OCI-LY7 (cell line): ENCODE measurements around the gene FGF2. TPM values are rescaled to one million over a fixed set of nuclear protein-coding genes. Genes with fewer than 3 reads are reported as not detected.
A peak's percentile ranks its signal among the peaks of the same experiment; 100 is the strongest.

ENCODE experiments used
- Bru-seq: library from RNA; stranded (reverse); fragments of 400-500 nt; gene quantifications from one replicate; lab custom pipeline; 2021; lab: Mats Ljungman, UMichigan
- BruChase-seq, 2 experiments: library from RNA; stranded (reverse); fragments of 400-500 nt; gene quantifications; one replicate each; lab custom pipeline; 2021; lab: Mats Ljungman, UMichigan
- BruUV-seq: library from RNA; stranded (reverse); fragments of 400-500 nt; replicated peaks from 2 replicates; lab custom pipeline; 2021; lab: Mats Ljungman, UMichigan
- CTCF ChIA-PET: fragments of 300-600 bp; sonication (Branson Sonifier 250); formaldehyde crosslinking; loops from one replicate; lab custom pipeline; 2022; ENCODE audit warnings: antibody characterized with exemption; ENCODE audit not compliant: unreplicated experiment; lab: Charles Lee
- POLR2A ChIA-PET: fragments of 300-600 bp; sonication (Branson Sonifier 250); formaldehyde crosslinking; loops from one replicate; lab custom pipeline; 2022; ENCODE audit warnings: antibody characterized with exemption; lab: Charles Lee
- DNase-seq: peaks from one replicate; pipeline ENCODE4 v3.0.0-alpha.2; 2015; ENCODE audit warnings: low spot score
- H2AFZ ChIP-seq: fragments of 200-600 bp; sonication (generic), shearing (Covaris generic); 2 replicates; pipeline ENCODE4 v1.6.1; 2014; ENCODE audit warnings: mild to moderate bottlenecking, antibody characterized with exemption, low read length, moderate library complexity
- H3K27ac ChIP-seq: fragments of 200-600 bp; sonication (generic); 2 replicates; pipeline ENCODE4 v1.5.1; 2014; ENCODE audit warnings: mixed run types, low read depth, mild to moderate bottlenecking, moderate library complexity, low read length, inconsistent platforms; ENCODE audit not compliant: poor library complexity, severe bottlenecking
- H3K36me3 ChIP-seq: fragments of 200-600 bp; sonication (generic); 2 replicates; pipeline ENCODE4 v1.6.1; 2014; ENCODE audit warnings: mild to moderate bottlenecking, antibody characterized with exemption, low read length, moderate library complexity, mixed read lengths; ENCODE audit not compliant: insufficient read depth
- H3K4me1 ChIP-seq: fragments of 200-600 bp; sonication (generic); 2 replicates; pipeline ENCODE4 v1.5.1; 2014; ENCODE audit warnings: mild to moderate bottlenecking, low read length; ENCODE audit not compliant: insufficient read depth, poor library complexity, severe bottlenecking
- H3K4me2 ChIP-seq: fragments of 200-600 bp; sonication (generic); 2 replicates; pipeline ENCODE4 v1.6.1; 2014; ENCODE audit warnings: mild to moderate bottlenecking, low read length
- H3K4me3 ChIP-seq: fragments of 200-600 bp; sonication (generic); 2 replicates; pipeline ENCODE4 v1.5.1; 2014; ENCODE audit warnings: mild to moderate bottlenecking, low read depth, low read length; ENCODE audit not compliant: poor library complexity, severe bottlenecking
- H3K79me2 ChIP-seq: fragments of 200-600 bp; sonication (generic); 2 replicates; pipeline ENCODE4 v1.6.1; 2016; ENCODE audit warnings: low read depth, mild to moderate bottlenecking, low read length, moderate library complexity, mixed read lengths; ENCODE audit not compliant: insufficient read depth
- H3K9me2 ChIP-seq: fragments of 200-600 bp; sonication (generic); 2 replicates; pipeline ENCODE4 v1.6.1; 2016; ENCODE audit warnings: mild to moderate bottlenecking, low read length, mixed read lengths; ENCODE audit not compliant: insufficient read depth
- H3K9me3 ChIP-seq: fragments of 200-600 bp; sonication (generic); 2 replicates; pipeline ENCODE4 v1.6.1; 2014; ENCODE audit warnings: mild to moderate bottlenecking, mixed run types, low read length, mixed read lengths
- H4K20me1 ChIP-seq: fragments of 200-600 bp; sonication (generic); 2 replicates; pipeline ENCODE4 v1.6.1; 2014; ENCODE audit warnings: mild to moderate bottlenecking, antibody characterized with exemption, low read length, moderate library complexity, mixed read lengths; ENCODE audit not compliant: insufficient read depth
- EZH2phosphoT487 ChIP-seq: fragments of 200-600 bp; sonication (generic); IDR thresholded peaks from 2 replicates; pipeline ENCODE4 v1.6.1; 2018; ENCODE audit warnings: low read depth, borderline replicate concordance, mild to moderate bottlenecking, mixed run types, antibody characterized with exemption, low read length, moderate library complexity, mixed read lengths
- intact Hi-C: fragments of 100-400 bp; cut with micrococcal nuclease; formaldehyde crosslinking; loops from one replicate; pipeline ENCODE4 v1.10.0; 2022; ENCODE audit not compliant: unreplicated experiment
- long read RNA-seq: library from polyadenylated mRNA; stranded (forward); transcript quantifications from one replicate; pipeline ENCODE4 v2.0.0, GENCODE V29; 2022
- total RNA-seq, 2 experiments: library from RNA; depleted of rRNA in 1 of 2; stranded (reverse); fragments of >200 nt in 1 of 2; shearing (Covaris generic) in 1 of 2; gene quantifications; 2 replicates each; pipeline ENCODE4 v1.2.3, GENCODE V29; 2014 to 2022
- TF ChIP-seq, protein P1 (sequence below): fragments of 200-600 bp; sonication (generic); conservative IDR thresholded peaks from 2 replicates; pipeline ENCODE4 v1.5.1; 2014; ENCODE audit warnings: mild to moderate bottlenecking, antibody characterized with exemption, low read length, moderate library complexity, mixed read lengths

Gene FGF2
- total RNA-seq (2014; rRNA removed; shearing (Covaris generic)) (not detected in 2 replicates), total RNA-seq (2022) (0.53 and 0.85 TPM in 2 replicates), Bru-seq, nascent RNA (percentile 42 among the genes with signal in this experiment), BruChase-seq, experiment 1, labeled RNA remaining after a 6-hour chase (percentile 25 among the genes with signal in this experiment), BruChase-seq, experiment 2, labeled RNA remaining after a 2-hour chase (percentile 42 among the genes with signal in this experiment)
- long read RNA-seq, full-length matches to known transcripts, result 2 of 6 reads
- long read RNA-seq, partial matches to known transcripts, result 0 of 6 reads
- long read RNA-seq, other reads (novel, unspliced or antisense), result 4 of 6 reads

DNA sequence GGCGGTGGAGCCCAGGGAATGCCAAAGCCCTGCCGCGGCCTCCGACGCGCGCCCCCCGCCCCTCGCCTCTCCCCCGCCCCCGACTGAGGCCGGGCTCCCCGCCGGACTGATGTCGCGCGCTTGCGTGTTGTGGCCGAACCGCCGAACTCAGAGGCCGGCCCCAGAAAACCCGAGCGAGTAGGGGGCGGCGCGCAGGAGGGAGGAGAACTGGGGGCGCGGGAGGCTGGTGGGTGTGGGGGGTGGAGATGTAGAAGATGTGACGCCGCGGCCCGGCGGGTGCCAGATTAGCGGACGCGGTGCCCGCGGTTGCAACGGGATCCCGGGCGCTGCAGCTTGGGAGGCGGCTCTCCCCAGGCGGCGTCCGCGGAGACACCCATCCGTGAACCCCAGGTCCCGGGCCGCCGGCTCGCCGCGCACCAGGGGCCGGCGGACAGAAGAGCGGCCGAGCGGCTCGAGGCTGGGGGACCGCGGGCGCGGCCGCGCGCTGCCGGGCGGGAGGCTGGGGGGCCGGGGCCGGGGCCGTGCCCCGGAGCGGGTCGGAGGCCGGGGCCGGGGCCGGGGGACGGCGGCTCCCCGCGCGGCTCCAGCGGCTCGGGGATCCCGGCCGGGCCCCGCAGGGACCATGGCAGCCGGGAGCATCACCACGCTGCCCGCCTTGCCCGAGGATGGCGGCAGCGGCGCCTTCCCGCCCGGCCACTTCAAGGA, at the start of gene FGF2:
Gene FGF2 (plus strand): TSS at position 279 of the 705 bp plus-strand sequence. CDS start 344 bp downstream, at position 623.
- CTCF ChIA-PET, result no interaction called here

DNA sequence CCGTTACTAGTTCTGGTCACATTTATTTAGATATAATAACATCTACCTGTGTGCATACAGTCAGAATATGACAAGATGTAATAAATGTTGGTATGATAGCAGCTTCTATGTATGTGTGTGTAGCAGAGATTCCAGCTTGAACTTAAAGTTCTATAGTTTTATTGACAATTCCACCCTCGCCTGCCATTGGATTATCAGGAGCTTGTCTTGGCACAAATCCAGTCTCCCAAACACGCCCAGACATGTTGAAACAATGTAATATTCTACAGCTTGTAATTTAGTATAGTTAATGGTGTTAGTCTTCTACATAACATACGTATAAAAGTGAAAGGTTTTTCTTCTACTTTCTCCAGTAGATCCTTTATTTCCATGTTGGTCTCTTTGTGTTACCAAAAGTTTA, 49.7 kb upstream of the FGF2 start:
- no peak for TF ChIP-seq EZH2phosphoT487
- TF ChIP-seq, protein P1, sequence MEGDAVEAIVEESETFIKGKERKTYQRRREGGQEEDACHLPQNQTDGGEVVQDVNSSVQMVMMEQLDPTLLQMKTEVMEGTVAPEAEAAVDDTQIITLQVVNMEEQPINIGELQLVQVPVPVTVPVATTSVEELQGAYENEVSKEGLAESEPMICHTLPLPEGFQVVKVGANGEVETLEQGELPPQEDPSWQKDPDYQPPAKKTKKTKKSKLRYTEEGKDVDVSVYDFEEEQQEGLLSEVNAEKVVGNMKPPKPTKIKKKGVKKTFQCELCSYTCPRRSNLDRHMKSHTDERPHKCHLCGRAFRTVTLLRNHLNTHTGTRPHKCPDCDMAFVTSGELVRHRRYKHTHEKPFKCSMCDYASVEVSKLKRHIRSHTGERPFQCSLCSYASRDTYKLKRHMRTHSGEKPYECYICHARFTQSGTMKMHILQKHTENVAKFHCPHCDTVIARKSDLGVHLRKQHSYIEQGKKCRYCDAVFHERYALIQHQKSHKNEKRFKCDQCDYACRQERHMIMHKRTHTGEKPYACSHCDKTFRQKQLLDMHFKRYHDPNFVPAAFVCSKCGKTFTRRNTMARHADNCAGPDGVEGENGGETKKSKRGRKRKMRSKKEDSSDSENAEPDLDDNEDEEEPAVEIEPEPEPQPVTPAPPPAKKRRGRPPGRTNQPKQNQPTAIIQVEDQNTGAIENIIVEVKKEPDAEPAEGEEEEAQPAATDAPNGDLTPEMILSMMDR, result no peak
- CTCF ChIA-PET, result no interaction called here
- H3K9me2 ChIP-seq, result no peaks in the 10 kb centered on the region
- no TSS peak for BruUV-seq
- no peaks in the 10 kb centered on the region for H3K36me3 ChIP-seq
- no peak for DNase-seq
- POLR2A ChIA-PET, result interaction anchor here (0.6 to 1.1 kb wide), 5 partner anchors 11 to 242 kb away, joined by 3 read pairs; no protein-coding TSS in a partner anchor
- intact Hi-C loops, result no loop called here
- H2AFZ ChIP-seq, result no peak overlapping the region
- no peak overlapping the region for H3K4me2 ChIP-seq
- no peak overlapping the region for H3K27ac ChIP-seq
- no peaks in the 10 kb centered on the region for H3K79me2 ChIP-seq
- no peaks in the 10 kb centered on the region for H3K4me1 ChIP-seq
- no peaks in the 10 kb centered on the region for H3K9me3 ChIP-seq
- H4K20me1 ChIP-seq, result no peaks in the 10 kb centered on the region
- no peak overlapping the region for H3K4me3 ChIP-seq

More for the DNA sequence above, at the start of gene FGF2:
- POLR2A ChIA-PET, result no interaction called here
- Histone ChIP-seq H3K9me3 (no peaks in the 10 kb centered on the region), H3K4me2 (peak within 1 kb of the TSS; percentile 67), H3K36me3 (no peaks in the 10 kb centered on the region), H4K20me1 (no peaks in the 10 kb centered on the region), H3K79me2 (no peaks in the 10 kb centered on the region), H3K9me2 (no peaks in the 10 kb centered on the region), H3K4me3 (peak within 1 kb of the TSS; percentile 61), H3K27ac (no peak within 1 kb of the TSS), H2AFZ (peak within 1 kb of the TSS; percentile 69; the same call in 1 of the 2 replicates), H3K4me1 (peaks cover 15% of the 10 kb centered on the region)
- DNase-seq, result no peak
- TF ChIP-seq, protein P1, result no peak
- TF ChIP-seq EZH2phosphoT487, result no peak
- intact Hi-C loops, result no loop called here
- BruUV-seq, result no TSS peak
